SHP77 (cell line): ENCODE data around the gene FUT1.
"Not testable (repeated sequence)": the region's sequence is repeated elsewhere in the genome, so short reads cannot be mapped to it uniquely, and the experiment has no call there.

ENCODE experiments used
- DNase-seq, 2 experiments: peaks; one replicate each; lab custom pipeline; 2025; lab: John Stamatoyannopoulos, UW

The FUT1 gene

DNA sequence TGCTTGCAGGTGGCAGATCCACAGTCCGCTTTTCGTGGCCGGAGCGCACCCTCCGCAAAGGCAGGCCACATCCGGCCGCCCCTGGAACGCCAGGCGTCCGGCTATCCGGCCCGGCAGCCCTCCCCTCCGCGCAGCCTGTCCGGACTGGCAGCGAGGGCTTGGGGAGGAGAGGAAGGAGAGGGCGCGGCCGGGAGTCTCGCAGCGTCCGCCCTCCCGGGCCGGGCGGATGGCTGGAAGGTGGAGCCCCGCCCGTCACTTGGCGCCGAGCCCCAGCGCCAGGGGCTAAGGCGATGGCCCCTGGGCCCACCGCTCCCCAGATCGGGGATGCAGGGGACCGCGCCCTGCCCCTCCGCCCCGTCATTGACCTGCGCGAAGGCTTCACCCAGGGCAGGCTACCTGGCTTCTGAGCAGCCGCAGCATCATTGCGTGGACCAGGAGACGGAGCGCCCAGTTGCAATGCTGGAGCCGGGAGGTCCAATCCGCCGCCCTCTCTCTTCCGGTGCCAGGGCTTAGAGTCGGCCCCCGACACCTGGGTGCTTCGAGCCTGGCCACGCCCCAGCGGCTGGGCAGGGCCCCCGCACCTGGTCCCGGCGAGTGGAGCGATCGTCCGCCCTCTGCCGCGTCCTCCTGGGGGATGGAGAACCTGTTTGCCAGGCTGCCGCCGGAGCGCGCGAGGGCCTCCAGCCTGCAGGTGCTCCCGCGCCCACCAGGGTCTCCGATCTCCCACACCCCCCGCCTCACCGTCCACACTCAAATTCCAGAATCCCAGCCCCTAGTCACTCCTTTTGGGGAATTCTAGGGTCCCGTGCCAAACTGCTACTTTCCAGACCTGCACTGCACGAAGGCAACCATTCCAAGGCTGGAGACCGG is at the start of gene FUT1:
TSS of gene FUT1 (minus strand) at position 146 of the 870 bp plus-strand sequence. CDS start 1,360 bp downstream, outside the sequence.
- DNase-seq, result peak; percentile 80 to 81

DNA sequence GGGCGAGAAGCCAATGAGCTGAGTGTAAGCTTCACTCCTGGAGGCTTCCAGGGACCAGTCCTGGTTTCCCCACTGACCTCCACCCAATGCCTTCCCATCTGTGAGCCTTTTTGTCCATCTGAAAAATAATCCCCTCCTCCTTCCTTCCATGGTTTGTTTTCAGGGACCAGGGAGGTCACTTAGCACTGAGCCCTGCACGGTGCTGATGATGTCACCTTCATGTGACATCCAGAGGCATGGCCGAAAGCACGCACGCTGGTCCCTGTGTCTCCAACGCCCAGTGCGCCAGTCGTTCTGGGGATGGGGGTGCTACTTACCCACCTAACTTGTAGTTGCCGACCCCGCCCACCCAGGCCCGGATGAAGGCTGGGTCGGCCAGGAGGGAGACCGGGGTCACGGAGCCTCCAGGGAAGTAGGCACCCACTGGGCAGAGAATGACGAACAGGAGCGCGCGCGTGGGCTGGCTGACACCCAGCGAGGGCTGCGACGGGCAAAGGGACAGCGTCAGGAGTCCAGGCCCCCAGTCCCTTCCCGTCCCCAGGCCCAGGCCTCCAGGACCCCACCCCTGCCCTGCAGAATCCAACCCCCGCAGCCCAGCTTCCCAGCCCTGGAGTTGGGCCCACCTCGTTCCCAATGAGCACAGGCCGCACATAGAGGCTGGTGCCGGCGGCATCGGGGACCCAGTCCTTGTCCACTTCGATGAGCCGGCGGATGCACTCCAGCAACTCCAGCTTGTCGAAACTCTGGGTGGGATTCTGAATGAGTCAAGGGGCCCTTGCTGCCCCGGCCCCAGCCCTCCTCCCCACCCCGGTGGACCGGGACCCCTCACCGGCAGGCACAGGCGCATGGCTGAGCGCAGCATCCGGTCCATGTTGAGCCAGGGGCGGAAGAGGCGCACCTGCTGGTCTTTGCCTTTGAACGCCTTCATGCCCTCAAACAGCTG is 47.2 kb upstream of the FUT1 start:
- no peak for DNase-seq

DNA sequence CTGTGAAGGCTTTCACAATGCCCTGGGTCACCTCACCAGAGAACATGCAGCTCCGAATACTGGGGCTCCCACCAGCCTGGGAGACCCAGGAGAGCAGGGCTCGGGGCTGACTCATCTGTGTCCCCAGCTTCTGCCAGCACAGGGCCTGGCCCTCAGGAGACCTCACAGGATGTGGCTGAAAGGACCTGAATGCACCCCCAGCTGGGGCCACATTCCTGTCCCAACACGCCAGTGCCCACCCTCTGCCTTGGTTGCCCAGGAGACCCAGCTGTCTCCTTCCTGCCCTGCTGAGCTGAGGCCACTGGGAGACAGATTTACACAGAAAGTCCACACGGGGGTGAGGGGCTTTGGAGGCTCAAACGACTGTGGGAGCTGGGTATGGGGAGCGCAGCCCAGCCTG is 46.5 kb upstream of the FUT1 start:
- DNase-seq, result no peak

DNA sequence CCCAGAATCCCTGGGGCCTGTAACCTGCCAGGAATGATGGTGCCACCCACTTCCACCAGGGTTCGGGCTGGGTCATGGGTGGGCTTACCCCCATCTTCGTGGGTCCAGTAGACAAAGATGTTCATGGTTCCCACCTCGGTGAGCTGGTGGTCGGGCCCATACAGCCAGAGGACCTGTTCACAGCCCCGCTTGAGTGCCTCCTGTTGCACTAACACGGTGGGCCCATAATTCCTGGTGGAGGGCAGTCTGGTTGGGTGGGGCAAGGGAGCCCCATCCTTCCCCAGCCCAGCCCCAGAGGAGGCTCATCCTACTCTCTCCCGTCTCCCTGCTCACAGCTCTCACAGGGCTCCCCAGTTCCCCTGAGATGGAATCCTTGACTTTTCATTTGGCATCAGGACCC is 44.7 kb upstream of the FUT1 start:
- no peak for DNase-seq

DNA sequence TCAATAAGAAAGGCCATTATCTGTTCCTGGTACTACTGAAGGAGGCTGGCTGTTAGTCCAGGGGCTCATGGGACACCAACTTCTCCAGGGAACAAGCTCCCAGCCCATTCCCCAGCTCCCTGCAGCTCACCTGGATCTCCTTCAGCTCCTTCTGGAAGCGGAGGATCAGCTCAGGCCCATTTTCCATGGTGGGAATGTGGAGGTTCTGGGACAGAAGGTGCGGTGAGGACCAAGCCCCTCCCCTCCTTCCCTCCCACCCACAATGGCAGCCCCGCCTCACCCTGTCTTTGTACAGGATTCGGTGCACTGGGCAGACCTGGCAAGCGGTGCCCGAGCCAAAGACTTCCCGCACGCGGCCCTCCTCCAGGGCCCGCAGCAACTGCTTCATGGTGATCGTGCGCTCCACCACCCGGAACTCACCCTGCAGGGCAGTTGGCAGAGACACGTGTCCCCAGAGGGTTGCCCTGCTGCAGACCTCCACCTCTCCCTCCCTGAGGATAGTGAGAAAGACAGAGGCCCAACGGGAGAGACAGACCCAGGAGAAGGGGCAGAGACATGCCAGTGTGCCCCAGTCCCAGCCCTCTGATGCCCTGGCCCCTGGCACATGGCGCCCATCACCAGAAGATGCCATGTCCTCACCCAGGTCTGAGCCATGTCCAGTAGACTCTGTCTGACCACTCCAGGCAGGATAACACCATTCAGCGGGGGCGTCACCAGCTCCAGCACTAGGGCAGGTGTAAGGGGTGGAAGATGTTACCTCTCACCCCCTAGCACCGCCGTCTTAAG is 44.0 kb upstream of the FUT1 start:
- DNase-seq, result no peak

DNA sequence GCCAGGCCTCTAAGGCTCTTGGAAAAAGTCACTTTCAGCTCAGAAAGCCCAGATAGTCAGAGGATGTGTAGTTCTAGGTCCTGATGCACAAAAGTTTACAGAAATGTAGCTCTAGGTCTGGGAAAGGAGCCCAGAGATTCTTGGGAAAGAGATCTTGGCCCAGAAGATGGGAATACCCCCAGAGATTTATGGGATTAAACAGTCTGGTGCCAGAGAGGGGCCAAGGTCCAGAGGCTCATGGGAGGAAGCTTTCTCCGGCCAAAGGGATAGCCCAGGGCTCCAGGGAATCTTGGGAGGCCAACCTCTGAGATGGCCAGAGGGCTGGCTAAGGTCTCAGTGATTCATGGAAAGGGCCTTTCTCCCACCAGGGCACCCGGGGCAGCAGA is 43.2 kb upstream of the FUT1 start:
- no peak for DNase-seq

DNA sequence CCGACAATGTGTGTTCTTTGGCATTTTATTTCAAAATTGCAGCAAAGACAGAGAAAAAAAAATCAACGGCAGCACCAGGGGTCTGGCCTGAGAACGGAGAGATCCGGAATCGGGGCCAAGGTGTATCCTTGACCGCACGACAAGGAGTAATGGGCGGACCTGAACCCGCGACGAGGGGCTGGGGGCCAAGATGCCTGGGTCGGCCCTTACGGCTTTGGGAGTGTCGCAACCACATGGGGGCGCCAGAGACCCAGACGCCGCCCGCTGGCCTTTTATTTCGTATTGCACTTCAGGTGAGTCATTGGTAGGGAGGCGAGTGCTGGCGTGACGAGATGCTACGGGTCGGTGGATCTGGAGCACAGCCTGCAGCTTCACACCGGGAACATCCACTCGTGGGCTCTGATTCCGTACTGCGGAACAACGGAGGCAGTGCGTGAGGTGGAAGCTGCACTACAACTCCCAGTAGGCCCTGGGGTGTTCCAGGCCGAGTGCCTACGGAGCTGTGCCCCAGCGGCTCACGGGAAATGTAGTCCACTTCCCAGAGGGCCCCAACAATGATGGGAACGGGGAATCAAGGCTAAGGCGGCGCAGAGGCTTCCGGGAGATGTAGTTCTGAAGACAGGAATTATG is 42.7 kb upstream of the FUT1 start:
- peak; percentile 86 to 91 for DNase-seq

DNA sequence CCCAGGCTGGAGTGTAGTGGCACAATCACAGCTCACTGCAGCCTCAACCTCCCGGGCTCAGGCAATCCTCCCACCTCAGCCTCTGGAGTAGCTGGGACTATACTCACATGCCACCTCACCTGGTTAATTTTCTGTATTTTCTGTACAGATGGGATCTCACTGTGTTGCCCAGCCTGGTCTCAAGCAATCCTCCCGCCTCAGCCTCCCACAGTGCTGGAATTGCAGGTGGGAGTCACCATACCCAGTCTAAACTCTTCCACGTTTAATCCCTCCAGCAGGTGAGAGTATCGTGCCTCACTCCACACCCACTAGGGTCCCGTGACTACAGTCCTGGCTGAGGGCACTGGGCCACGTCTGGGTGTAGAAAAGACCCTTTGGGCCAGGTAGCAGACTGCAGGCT is 41.9 kb upstream of the FUT1 start:
- DNase-seq, result no peak

DNA sequence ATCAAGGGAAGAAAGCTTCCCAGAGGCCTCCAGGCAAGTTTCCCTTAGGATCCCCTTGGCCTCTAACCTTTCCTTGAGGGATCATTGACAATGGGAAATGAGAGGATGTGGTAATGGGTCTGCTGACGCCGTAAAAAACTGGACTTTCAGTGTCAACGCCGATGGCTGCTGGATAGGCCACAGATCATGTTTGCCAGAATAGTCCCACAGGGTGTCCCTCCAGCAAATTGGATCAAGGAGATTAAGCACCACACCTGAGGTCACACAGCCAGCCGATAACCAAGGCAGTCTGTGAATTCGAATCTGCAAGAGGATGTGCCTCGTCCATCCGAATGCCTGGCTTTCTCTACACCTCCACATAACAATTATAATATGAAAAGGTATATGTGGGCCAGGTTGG is 40.8 kb upstream of the FUT1 start:
- no peak for DNase-seq

DNA sequence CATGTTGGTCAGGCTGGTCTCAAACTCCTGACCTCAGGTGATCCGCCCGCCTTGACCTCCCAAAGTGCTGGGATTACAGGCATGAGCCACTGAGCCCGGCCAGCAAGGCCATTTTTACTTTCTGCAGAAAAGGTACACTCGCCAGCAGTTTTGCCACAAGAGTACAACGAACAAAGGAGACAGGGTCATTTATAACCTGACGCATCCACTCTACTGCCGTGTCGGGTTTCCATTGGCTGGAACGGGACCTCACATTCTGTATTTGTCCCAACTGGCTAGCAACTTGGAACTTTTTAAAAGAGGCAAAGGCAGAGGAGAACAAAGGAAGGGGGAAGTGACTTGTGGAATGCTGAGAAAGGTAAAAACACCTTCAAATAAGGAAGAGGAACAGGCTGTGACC is 34.9 kb upstream of the FUT1 start:
- DNase-seq, result not testable (repeated sequence)

DNA sequence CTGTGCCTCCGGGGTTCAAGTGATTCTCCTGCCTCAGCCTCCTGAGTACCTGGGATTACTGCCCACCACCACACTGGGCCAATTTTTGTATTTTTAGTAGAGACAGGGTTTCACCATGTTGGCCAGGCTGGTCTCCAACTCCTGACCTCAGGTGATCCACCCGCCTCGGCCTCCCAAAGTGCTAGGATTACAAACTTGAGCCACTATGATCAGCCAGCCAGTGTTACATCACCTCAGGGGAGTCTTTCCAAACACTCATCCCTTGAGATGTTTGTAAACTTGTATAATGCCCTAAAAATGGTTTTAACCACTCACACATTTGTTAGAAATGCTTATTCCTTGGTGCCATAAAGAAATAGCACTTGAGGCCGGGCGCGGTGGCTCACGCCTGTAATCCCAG is 34.0 kb upstream of the FUT1 start:
- DNase-seq, result not testable (repeated sequence)

DNA sequence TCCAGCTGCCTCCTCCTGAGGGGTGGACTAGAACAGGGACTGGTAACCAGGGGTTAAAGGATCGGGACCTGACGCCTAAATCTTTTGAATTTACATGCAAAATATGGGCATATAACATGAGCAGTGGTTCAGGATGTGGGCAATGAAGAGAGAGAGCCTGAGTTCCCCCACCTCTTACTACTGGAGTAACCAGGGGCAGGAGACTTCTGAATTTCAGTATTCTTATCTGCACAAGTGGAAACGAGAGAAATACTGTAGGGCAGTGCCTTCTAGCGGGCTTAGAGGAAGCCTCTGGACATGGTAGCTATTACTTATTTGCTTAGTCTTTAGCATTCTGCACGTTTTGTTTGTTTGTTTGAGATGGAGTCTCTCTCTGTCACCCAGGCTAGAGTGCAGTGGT is 32.1 kb upstream of the FUT1 start:
- DNase-seq, result no peak

DNA sequence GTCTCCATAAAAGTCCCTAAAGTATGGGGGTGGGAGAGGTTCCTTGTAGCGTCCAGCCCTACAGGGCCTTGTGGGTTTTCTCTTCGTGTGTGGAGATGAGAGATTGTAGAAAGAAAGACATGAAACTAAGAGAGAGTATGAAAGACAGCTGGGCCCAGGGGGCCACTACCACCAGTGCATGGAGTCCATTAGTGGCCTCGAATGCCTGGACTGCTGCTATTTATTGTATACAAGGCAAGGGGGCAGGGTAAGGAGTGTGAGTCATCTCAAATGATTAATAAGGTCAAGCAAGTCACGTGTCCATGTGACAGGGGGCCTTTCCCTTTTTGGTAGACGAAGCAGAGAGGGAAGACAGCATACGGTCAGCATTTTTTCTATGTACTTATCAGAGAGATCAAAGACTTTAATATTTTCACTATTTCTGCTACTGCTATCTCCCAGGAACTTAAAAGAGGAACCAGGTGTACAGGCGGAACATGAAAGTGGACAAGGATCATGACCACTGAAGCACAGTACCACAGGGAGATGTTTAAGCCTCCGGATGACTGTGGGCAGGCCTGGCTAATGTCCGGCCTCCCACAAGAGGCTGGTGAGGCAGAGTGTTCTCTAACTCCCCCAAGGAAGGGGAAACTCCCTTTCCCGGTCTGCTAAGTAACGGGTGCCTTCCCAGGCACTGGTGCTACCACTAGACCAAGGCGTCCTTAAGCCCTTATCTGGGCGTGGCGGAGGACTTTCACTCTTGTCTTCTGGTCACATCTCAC is 28.4 kb upstream of the FUT1 start:
- no peak for DNase-seq

DNA sequence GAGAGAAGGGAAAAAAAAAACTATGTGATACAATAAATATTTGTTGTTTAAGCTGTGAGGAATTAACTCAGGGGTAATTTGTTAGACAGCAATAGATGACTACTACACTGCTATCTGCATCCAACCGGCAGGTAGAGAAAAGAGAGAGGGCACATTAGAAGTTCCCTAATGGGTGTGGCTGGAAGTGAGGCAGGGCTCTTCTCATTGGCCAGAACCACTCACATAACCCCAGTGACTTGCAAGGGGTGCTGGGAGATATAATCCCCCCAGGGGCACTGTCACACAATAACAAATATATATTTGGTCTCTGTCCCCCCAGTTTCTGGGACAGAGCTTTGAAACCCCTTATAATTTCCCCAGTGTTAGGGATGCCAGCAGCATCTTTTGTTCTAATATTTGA is 27.2 kb upstream of the FUT1 start:
- DNase-seq, result no peak

DNA sequence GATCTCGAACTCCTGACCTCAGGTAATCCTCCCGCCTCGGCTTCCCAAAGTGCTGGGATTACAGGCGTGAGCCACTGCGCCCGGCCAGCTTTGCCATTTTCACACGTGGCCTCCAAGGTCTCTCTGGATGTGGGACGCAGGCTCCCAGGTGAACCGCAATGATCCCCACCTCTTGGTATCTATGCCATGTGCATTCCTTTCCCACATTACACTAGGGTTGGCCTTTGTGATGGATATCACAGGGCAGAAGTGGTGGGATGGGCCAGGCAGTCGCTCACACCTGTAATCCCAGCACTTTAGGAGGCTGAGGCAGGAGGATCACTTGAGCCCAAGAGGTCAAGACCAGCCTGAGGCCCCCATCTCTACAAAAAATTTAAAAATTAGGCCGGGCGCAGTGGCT is 25.3 kb upstream of the FUT1 start:
- DNase-seq, result no peak

DNA sequence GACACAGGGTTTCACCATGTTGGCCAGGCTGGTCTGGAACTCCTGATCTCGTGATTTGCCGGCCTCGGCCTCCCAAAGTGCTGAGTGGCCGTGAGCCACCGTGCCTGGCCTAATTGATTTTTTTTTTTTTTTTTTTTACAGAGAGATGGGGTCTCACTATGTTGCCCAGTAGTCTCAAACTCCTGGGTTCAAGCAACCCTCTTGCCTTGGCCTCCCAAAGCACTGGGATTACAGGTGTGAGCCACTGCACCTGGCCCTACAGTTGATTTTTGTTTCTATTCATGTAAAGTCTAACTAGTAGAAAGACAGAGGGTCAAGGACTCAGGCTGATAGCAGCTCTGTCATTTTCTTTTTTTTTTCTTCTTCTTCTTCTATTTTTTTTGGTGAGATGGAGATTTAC is 24.7 kb upstream of the FUT1 start:
- DNase-seq, result no peak

DNA sequence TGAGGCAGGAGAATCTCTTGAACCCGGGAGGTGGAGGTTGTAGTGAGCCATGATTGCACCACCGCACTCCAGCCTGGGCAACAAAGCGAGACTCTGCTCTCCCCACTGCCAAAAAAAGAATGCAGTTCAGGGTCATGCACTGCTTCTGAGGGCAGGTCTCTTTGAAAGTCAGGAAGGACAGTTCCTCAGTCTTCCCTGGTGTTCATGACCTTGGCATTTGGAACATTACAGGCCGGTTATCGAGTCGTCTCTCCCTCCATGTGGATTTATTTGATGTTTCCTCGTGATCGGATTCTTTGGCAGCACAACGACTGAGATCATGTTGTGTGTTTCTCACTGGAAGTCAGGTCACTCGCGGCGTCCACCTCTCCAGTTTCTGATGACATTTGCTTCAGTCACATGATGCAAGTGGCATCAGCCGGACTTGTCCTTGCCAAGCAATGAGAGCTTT is 20.1 kb upstream of the FUT1 start:
- DNase-seq, result no peak

DNA sequence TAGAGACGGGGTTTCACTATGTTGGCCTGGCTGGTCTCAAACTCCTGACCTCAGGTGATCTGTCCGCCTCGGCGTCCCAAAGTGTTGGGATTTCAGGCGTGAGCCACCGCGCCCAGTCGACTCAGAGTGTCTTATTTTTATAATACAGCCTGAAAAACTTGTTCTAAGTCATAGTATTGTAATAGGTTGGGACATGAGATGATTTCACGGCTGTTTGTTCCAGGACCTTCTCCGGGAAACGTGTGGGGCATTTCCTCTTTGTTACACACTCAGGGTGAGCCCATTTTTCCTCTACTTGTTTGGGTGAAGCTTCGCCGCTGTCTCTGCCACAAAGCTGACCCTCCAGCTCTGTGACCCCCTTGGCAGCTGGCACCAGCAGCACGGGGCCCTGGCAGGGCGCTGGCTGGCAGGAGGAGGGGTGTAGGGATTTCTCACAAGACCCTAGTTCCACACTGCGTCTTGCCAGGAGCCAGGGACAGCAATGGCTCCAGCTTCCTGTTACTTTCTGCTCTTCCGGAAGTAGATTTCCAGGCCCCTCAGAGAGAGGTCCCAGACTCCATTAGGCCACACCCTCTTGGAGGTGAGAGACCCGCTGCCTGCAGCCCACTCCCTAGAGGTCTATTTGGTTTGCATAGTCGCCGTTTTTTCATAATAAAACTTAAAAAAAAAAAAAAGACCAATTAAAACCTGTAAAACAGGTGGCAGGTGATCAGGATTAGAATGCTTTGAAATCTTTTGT is 18.5 kb upstream of the FUT1 start:
- no peak for DNase-seq

DNA sequence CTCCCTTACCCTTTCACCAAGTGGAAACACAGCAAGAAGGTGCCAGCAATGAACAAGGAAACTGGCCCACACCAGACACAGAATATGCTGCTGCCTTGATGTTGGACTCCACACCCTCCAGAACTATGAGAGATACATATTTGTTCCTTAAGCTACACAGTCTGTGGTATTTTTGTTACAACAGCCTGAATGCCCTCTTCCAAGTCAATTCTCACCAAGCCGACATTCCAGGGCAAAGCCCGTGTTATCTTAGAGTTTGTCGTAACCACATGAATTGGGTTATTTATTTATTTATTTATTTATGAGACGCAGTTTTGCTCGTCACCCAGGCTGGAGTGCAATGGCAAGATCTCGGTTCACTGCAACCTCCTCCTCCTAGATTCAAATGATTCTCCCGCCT is 17.8 kb upstream of the FUT1 start:
- DNase-seq, result no peak
